ENCODE measurements around the gene SNCB.
A peak's percentile ranks its signal among the peaks of the same experiment; 100 is the strongest.
"Not testable (repeated sequence)": the region's sequence is repeated elsewhere in the genome, so short reads cannot be mapped to it uniquely, and the experiment has no call there.

Gene SNCB

GRCh38 chr5:176601901-176602482 is 28.3 kb downstream of the SNCB start:
- Histone ChIP-seq H3K27me3 (replicated peaks; ENCODE audit: control insufficient read depth, insufficient read depth, low read length, poor library complexity, severe bottlenecking) (no peaks in the 10 kb centered on the region), H3K27ac (ENCODE audit: insufficient read depth, low read length, poor library complexity, severe bottlenecking) (no peak overlapping the region), H3K9me3 (ENCODE audit: control insufficient read depth, low read length) (no peaks in the 10 kb centered on the region), H3K4me1 (ENCODE audit: control insufficient read depth, insufficient read depth, low read length, poor library complexity, severe bottlenecking) (peaks cover 2% of the 10 kb centered on the region), H3K4me3 (ENCODE audit: insufficient read depth, low read depth, low read length, poor library complexity, severe bottlenecking) (no peak overlapping the region), H3K36me3 (ENCODE audit: control insufficient read depth, insufficient read depth, low read length) (no peaks in the 10 kb centered on the region)
- DNase-seq, result no peak

DNA sequence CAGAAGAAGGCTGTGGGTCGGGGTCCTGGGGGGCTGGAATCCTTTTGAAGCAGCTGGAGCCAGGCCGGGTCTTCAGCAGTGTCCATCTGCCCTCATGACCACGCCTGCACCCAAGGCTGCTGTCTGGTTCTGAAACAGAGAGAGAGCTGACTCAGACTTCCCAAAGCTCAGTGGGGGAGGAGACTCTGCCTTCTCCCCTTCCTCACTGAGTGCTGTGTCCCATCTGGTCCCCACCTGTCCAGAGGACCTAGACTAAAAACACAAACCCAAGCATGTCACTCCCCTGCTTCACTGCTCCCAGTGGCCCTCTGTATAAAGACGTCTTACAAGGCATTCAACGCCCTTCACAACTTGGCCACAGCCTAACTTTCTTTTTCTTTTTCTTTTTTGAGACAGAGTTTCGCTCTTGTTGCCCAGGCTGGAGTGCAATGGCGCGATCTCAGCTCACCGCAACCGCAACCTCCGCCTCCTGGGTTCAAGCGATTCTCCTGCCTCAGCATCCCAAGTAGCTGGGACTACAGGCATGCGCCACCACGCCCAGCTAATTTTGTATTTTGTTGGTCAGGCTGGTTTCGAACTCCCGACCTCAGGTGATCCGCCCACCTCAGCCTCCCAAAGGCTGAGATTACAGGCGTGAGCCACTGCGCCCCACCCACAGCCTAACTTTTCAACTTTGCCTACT is 30.4 kb downstream of the SNCB start:
- H3K36me3 ChIP-seq (ENCODE audit: control insufficient read depth, insufficient read depth, low read length); H3K4me3 ChIP-seq (ENCODE audit: insufficient read depth, low read depth, low read length, poor library complexity, severe bottlenecking); H3K27me3 ChIP-seq (replicated peaks; ENCODE audit: control insufficient read depth, insufficient read depth, low read length, poor library complexity, severe bottlenecking); H3K9me3 ChIP-seq (ENCODE audit: control insufficient read depth, low read length); H3K27ac ChIP-seq (ENCODE audit: insufficient read depth, low read length, poor library complexity, severe bottlenecking); DNase-seq; H3K4me1 ChIP-seq (ENCODE audit: control insufficient read depth, insufficient read depth, low read length, poor library complexity, severe bottlenecking): not testable (repeated sequence)

GRCh38 chr5:176597417-176598389 is 32.6 kb downstream of the SNCB start:
- no peak overlapping the region for H3K4me3 ChIP-seq (ENCODE audit: insufficient read depth, low read depth, low read length, poor library complexity, severe bottlenecking)
- H3K36me3 ChIP-seq (ENCODE audit: control insufficient read depth, insufficient read depth, low read length), result no peaks in the 10 kb centered on the region
- peaks cover 2% of the 10 kb centered on the region for H3K4me1 ChIP-seq (ENCODE audit: control insufficient read depth, insufficient read depth, low read length, poor library complexity, severe bottlenecking)
- H3K27me3 ChIP-seq (replicated peaks; ENCODE audit: control insufficient read depth, insufficient read depth, low read length, poor library complexity, severe bottlenecking), result no peaks in the 10 kb centered on the region
- H3K9me3 ChIP-seq (ENCODE audit: control insufficient read depth, low read length), result no peaks in the 10 kb centered on the region
- H3K27ac ChIP-seq (ENCODE audit: insufficient read depth, low read length, poor library complexity, severe bottlenecking), result no peak overlapping the region
- DNase-seq, result no peak

- DNase-seq, result peak; percentile 55 to 60 (median 56)
- peak overlapping the region; percentile 46 for H3K4me3 ChIP-seq (ENCODE audit: insufficient read depth, low read depth, low read length, poor library complexity, severe bottlenecking)
- H3K27ac ChIP-seq (ENCODE audit: insufficient read depth, low read length, poor library complexity, severe bottlenecking), result no peak overlapping the region
- no peaks in the 10 kb centered on the region for H3K27me3 ChIP-seq (replicated peaks; ENCODE audit: control insufficient read depth, insufficient read depth, low read length, poor library complexity, severe bottlenecking)
- H3K9me3 ChIP-seq (ENCODE audit: control insufficient read depth, low read length), result no peaks in the 10 kb centered on the region
- H3K36me3 ChIP-seq (ENCODE audit: control insufficient read depth, insufficient read depth, low read length), result no peaks in the 10 kb centered on the region
- peaks cover 2% of the 10 kb centered on the region for H3K4me1 ChIP-seq (ENCODE audit: control insufficient read depth, insufficient read depth, low read length, poor library complexity, severe bottlenecking)
Observed at GRCh38 chr5:176596689-176597416, 33.5 kb downstream of the SNCB start.

DNA sequence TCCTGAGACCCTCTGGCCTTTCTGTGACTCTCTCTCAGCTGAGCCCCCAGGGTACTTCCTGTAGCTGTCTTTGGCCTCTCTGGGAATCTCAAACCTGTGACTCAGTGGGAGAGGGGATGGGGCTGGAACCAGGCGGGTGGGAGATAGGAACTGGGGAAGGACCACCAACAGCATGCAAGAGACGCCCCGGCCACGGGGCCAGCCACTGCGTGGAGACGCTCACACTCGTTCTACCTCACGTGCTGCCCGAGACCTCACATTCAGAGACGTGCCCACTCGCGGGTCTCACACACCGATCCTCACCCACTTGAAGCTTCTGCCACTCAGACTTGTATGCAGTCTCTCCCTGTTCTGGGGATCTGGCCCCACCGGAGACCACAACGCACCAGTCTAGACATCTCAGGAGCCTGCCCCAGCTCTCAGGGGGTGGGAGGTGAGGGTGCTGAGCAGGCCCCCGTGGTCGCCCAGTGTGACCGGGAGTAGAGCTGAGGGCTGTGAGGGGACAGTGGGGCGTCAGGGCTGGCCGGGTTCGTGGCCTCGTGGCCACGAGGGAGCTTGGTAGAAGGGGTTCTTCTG is 34.2 kb downstream of the SNCB start:
- no peak for DNase-seq
- Histone ChIP-seq H3K4me1 (ENCODE audit: control insufficient read depth, insufficient read depth, low read length, poor library complexity, severe bottlenecking) (peaks cover 2% of the 10 kb centered on the region), H3K36me3 (ENCODE audit: control insufficient read depth, insufficient read depth, low read length) (no peaks in the 10 kb centered on the region), H3K9me3 (ENCODE audit: control insufficient read depth, low read length) (no peaks in the 10 kb centered on the region), H3K27me3 (replicated peaks; ENCODE audit: control insufficient read depth, insufficient read depth, low read length, poor library complexity, severe bottlenecking) (no peaks in the 10 kb centered on the region), H3K4me3 (ENCODE audit: insufficient read depth, low read depth, low read length, poor library complexity, severe bottlenecking) (peak overlapping the region; percentile 39), H3K27ac (ENCODE audit: insufficient read depth, low read length, poor library complexity, severe bottlenecking) (no peak overlapping the region)

DNA sequence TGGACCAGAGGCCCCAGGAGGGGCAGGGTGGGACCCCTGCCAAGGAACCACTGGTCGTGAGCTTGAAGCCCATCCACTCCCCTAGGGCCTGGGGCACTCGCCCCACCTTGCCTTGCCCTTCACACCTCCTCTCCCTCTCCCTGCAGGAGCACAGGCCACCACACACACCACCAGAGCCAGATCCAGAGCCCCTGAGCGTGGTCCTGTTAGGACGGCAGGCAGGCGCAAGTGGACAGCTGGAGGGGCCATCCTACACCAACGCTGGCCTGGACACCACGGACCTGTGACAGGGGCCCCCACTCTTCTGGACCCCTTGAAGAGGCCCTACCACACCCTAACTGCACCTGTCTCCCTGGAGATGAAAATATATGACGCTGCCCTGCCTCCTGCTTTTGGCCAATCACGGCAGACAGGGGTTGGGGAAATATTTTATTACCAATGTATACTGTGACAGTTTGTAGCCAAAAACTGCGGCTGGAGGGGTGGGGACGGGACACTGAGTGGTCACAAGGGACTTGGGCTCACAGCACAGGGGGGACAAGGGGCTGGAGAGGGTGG is 34.9 kb downstream of the SNCB start:
- no peaks in the 10 kb centered on the region for H3K36me3 ChIP-seq (ENCODE audit: control insufficient read depth, insufficient read depth, low read length)
- H3K27me3 ChIP-seq (replicated peaks; ENCODE audit: control insufficient read depth, insufficient read depth, low read length, poor library complexity, severe bottlenecking), result no peaks in the 10 kb centered on the region
- DNase-seq, result no peak
- H3K27ac ChIP-seq (ENCODE audit: insufficient read depth, low read length, poor library complexity, severe bottlenecking), result no peak overlapping the region
- no peaks in the 10 kb centered on the region for H3K9me3 ChIP-seq (ENCODE audit: control insufficient read depth, low read length)
- no peak overlapping the region for H3K4me3 ChIP-seq (ENCODE audit: insufficient read depth, low read depth, low read length, poor library complexity, severe bottlenecking)
- peaks cover 2% of the 10 kb centered on the region for H3K4me1 ChIP-seq (ENCODE audit: control insufficient read depth, insufficient read depth, low read length, poor library complexity, severe bottlenecking)

- no peaks in the 10 kb centered on the region for H3K36me3 ChIP-seq (ENCODE audit: control insufficient read depth, insufficient read depth, low read length)
- H3K9me3 ChIP-seq (ENCODE audit: control insufficient read depth, low read length), result no peaks in the 10 kb centered on the region
- DNase-seq, result no peak
- no peak overlapping the region for H3K4me3 ChIP-seq (ENCODE audit: insufficient read depth, low read depth, low read length, poor library complexity, severe bottlenecking)
- H3K4me1 ChIP-seq (ENCODE audit: control insufficient read depth, insufficient read depth, low read length, poor library complexity, severe bottlenecking), result peaks cover 2% of the 10 kb centered on the region
- no peaks in the 10 kb centered on the region for H3K27me3 ChIP-seq (replicated peaks; ENCODE audit: control insufficient read depth, insufficient read depth, low read length, poor library complexity, severe bottlenecking)
- H3K27ac ChIP-seq (ENCODE audit: insufficient read depth, low read length, poor library complexity, severe bottlenecking), result no peak overlapping the region
Observed at GRCh38 chr5:176594554-176594953, 35.8 kb downstream of the SNCB start.

DNA sequence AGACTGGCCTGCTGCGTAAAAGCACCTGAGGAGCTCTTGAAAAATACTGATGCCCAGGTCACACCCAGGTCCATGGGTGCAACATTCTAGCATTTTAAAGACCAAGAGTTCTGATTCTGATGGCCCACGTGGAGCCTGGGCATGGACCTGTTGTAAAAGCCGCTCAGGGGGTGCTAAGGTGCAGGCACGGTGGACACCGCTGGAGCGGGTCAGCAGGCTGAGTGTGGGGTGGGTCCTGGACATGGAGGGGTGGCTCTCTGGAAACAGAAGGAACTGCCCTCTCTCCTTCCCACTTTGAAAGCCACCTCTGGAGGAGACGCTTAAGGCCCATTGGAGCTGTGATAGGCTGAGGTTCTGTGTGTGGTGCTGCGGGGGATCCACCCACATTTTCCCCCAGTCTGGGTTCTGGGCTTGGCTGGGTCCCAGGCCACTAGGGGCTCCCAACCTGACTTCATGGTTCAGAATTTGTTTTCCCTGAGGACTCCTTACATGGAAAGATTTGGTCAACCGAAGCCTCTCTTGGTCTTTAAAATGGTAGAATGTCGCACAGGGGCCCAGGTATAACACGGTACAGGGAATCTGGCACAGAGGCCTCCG is 37.0 kb downstream of the SNCB start:
- Histone ChIP-seq H3K27ac (ENCODE audit: insufficient read depth, low read length, poor library complexity, severe bottlenecking) (no peak overlapping the region), H3K36me3 (ENCODE audit: control insufficient read depth, insufficient read depth, low read length) (no peaks in the 10 kb centered on the region), H3K4me3 (ENCODE audit: insufficient read depth, low read depth, low read length, poor library complexity, severe bottlenecking) (no peak overlapping the region), H3K27me3 (replicated peaks; ENCODE audit: control insufficient read depth, insufficient read depth, low read length, poor library complexity, severe bottlenecking) (no peaks in the 10 kb centered on the region), H3K9me3 (ENCODE audit: control insufficient read depth, low read length) (no peaks in the 10 kb centered on the region), H3K4me1 (ENCODE audit: control insufficient read depth, insufficient read depth, low read length, poor library complexity, severe bottlenecking) (peaks cover 2% of the 10 kb centered on the region)
- DNase-seq, result no peak

- DNase-seq, result no peak
- Histone ChIP-seq H3K27ac (ENCODE audit: insufficient read depth, low read length, poor library complexity, severe bottlenecking) (no peak overlapping the region), H3K9me3 (ENCODE audit: control insufficient read depth, low read length) (no peaks in the 10 kb centered on the region), H3K4me3 (ENCODE audit: insufficient read depth, low read depth, low read length, poor library complexity, severe bottlenecking) (no peak overlapping the region), H3K36me3 (ENCODE audit: control insufficient read depth, insufficient read depth, low read length) (no peaks in the 10 kb centered on the region), H3K27me3 (replicated peaks; ENCODE audit: control insufficient read depth, insufficient read depth, low read length, poor library complexity, severe bottlenecking) (no peaks in the 10 kb centered on the region), H3K4me1 (ENCODE audit: control insufficient read depth, insufficient read depth, low read length, poor library complexity, severe bottlenecking) (peaks cover 2% of the 10 kb centered on the region)
Observed at GRCh38 chr5:176592573-176592972, 37.8 kb downstream of the SNCB start.
